ENCODE measurements around the gene NTSR1.

GRCh38 chr20:62765021-62765420 lies 56.4 kb downstream of the NTSR1 start:
- TF ChIP-seq, protein P1, sequence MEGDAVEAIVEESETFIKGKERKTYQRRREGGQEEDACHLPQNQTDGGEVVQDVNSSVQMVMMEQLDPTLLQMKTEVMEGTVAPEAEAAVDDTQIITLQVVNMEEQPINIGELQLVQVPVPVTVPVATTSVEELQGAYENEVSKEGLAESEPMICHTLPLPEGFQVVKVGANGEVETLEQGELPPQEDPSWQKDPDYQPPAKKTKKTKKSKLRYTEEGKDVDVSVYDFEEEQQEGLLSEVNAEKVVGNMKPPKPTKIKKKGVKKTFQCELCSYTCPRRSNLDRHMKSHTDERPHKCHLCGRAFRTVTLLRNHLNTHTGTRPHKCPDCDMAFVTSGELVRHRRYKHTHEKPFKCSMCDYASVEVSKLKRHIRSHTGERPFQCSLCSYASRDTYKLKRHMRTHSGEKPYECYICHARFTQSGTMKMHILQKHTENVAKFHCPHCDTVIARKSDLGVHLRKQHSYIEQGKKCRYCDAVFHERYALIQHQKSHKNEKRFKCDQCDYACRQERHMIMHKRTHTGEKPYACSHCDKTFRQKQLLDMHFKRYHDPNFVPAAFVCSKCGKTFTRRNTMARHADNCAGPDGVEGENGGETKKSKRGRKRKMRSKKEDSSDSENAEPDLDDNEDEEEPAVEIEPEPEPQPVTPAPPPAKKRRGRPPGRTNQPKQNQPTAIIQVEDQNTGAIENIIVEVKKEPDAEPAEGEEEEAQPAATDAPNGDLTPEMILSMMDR (IDR thresholded peaks at IDR 0.05) = no peak
- TF ChIP-seq POLR2A (IDR thresholded peaks at IDR 0.05) = no peak

All from sigmoid colon (tissue), 3 donors.